Thyroid gland (tissue), 4 donors: ENCODE measurements around the gene FBXO31.

Experiments
- POLR2A ChIP-seq, 2 donors: fragments of 450-650 bp; IDR thresholded peaks; one replicate each; pipeline ENCODE4 v1.6.1; 2017; ENCODE audit warnings: antibody characterized with exemption in 2 of 2, mild to moderate bottlenecking in 2 of 2, moderate library complexity in 1 of 2
- TF ChIP-seq, protein P1 (sequence below), 6 experiments: fragments of 200-600 bp in 3 of 6; fragments of 450-650 bp in 3 of 6; sonication (generic) in 3 of 6; IDR thresholded peaks; one replicate each; pipeline ENCODE4 v1.5.1; 2016 to 2019; ENCODE audit warnings: antibody characterized with exemption in 6 of 6, mild to moderate bottlenecking in 2 of 6, inconsistent platforms in 1 of 6, moderate library complexity in 1 of 6

DNA sequence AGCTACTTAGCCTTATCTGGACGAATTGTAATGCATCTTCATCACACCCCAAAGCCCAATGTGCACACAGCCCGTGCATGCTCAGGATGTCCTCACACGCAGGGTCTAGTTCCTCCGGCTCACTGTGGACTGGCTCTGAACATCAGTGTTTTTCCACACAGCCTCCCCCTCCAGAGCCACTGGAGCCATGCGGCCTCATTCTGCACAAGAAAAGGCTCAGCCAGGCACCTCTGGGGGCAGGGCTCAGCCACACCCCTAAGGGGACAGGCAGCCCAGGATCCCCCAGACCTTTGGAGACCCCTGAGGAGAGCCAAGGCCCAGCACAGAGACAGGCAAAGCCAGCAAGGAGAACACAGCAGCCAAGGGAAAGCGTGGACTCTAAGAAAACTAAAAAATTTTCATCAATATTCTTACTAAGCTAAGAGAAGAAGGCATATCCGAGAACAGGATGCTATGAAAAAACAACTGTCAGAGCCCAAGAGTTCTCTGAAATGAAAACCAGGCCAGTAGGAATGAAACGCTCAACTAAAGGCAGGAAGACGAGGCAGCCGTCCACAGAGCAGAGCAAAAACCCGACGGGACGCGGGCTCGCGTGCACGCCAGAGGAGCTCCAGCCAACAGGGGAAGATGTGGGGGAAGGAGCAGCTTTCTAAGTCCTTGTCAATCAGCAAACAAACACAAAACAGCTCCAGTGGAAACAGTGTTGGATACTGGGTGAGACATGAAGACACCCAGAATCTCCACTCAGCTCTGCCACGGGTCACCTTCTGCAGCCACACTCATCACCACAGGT, 43.0 kb upstream of the FBXO31 start:
- TF ChIP-seq, protein P1, sequence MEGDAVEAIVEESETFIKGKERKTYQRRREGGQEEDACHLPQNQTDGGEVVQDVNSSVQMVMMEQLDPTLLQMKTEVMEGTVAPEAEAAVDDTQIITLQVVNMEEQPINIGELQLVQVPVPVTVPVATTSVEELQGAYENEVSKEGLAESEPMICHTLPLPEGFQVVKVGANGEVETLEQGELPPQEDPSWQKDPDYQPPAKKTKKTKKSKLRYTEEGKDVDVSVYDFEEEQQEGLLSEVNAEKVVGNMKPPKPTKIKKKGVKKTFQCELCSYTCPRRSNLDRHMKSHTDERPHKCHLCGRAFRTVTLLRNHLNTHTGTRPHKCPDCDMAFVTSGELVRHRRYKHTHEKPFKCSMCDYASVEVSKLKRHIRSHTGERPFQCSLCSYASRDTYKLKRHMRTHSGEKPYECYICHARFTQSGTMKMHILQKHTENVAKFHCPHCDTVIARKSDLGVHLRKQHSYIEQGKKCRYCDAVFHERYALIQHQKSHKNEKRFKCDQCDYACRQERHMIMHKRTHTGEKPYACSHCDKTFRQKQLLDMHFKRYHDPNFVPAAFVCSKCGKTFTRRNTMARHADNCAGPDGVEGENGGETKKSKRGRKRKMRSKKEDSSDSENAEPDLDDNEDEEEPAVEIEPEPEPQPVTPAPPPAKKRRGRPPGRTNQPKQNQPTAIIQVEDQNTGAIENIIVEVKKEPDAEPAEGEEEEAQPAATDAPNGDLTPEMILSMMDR (IDR thresholded peaks at IDR 0.05) = no peak
- TF ChIP-seq POLR2A (IDR thresholded peaks at IDR 0.05) = no peak
